Liver (tissue), 9 donors: ENCODE data around the gene INSR. TPM values are rescaled to one million over a fixed set of nuclear protein-coding genes. Genes with fewer than 3 reads are reported as not detected.

Experiments
- DNase-seq: peaks from one replicate; pipeline ENCODE4 v3.0.0-alpha.2; 2017; ENCODE audit warnings: low spot score
- H3K27ac ChIP-seq, 2 donors: one replicate each; pipeline ENCODE4 v1.7.0; 2013; ENCODE audit warnings: inconsistent platforms in 2 of 2, low read length in 2 of 2, control low read depth in 1 of 2, low read depth in 1 of 2, mild to moderate bottlenecking in 1 of 2
- H3K27me3 ChIP-seq, 4 donors: one replicate each; pipeline versions ENCODE4 v1.6.1 to v1.7.0; 2013; ENCODE audit warnings: low read length in 3 of 4, inconsistent platforms in 1 of 4, mild to moderate bottlenecking in 1 of 4, moderate library complexity in 1 of 4; ENCODE audit not compliant: control insufficient read depth in 4 of 4, insufficient read depth in 4 of 4
- H3K36me3 ChIP-seq, 4 donors: one replicate each; pipeline versions ENCODE4 v1.6.1 to v1.7.0; 2013; ENCODE audit warnings: low read length in 3 of 4, mild to moderate bottlenecking in 3 of 4, low read depth in 1 of 4, moderate library complexity in 1 of 4; ENCODE audit not compliant: control insufficient read depth in 4 of 4, insufficient read depth in 3 of 4
- H3K4me1 ChIP-seq, 4 donors: one replicate each; pipeline versions ENCODE4 v1.6.1 to v1.7.0; 2013; ENCODE audit warnings: low read length in 3 of 4, mild to moderate bottlenecking in 3 of 4, moderate library complexity in 1 of 4; ENCODE audit not compliant: control insufficient read depth in 4 of 4, insufficient read depth in 4 of 4
- H3K4me3 ChIP-seq, 3 donors: one replicate each; pipeline versions ENCODE4 v1.6.1 to v1.7.0; 2013; ENCODE audit warnings: low read length in 3 of 3, control low read depth in 1 of 3, low read depth in 1 of 3, mild to moderate bottlenecking in 1 of 3
- H3K9ac ChIP-seq, 2 donors: one replicate each; pipeline ENCODE4 v1.7.0; 2013; ENCODE audit warnings: low read length in 2 of 2, mild to moderate bottlenecking in 2 of 2, moderate library complexity in 2 of 2, control low read depth in 1 of 2, low read depth in 1 of 2
- H3K9me3 ChIP-seq, 4 donors: one replicate each; pipeline versions ENCODE4 v1.6.1 to v1.7.0; 2013; ENCODE audit warnings: low read length in 3 of 4; ENCODE audit not compliant: control insufficient read depth in 4 of 4
- ATF3 ChIP-seq: IDR thresholded peaks from 2 replicates; pipeline ENCODE4 v1.6.1; 2016; ENCODE audit warnings: antibody characterized with exemption
- CTCF ChIP-seq: fragments of 150-350 bp; IDR thresholded peaks from 2 replicates; pipeline ENCODE4 v1.5.1; 2017; ENCODE audit warnings: improper control_type of control experiment, low read depth, low read length; ENCODE audit not compliant: missing input control
- EGR1 ChIP-seq, 2 donors: IDR thresholded peaks; 2 replicates each; pipeline ENCODE4 v1.6.1; 2016 to 2018; ENCODE audit warnings: antibody characterized with exemption in 2 of 2, low read depth in 2 of 2
- FOXA1 ChIP-seq: IDR thresholded peaks from 2 replicates; pipeline ENCODE4 v1.6.1; 2016; ENCODE audit warnings: antibody characterized with exemption
- FOXA2 ChIP-seq: IDR thresholded peaks from 2 replicates; pipeline ENCODE4 v1.6.1; 2016; ENCODE audit warnings: antibody characterized with exemption
- GABPA ChIP-seq, 2 donors: IDR thresholded peaks in 1 of 2; conservative IDR thresholded peaks in 1 of 2; 2 replicates each; pipeline ENCODE4 v1.6.1; 2016; ENCODE audit warnings: antibody characterized with exemption in 2 of 2, mild to moderate bottlenecking in 1 of 2, moderate library complexity in 1 of 2
- HNF4A ChIP-seq, 2 donors: conservative IDR thresholded peaks; 2 replicates each; pipeline ENCODE4 v1.6.1; 2016; ENCODE audit warnings: antibody characterized with exemption in 2 of 2, mild to moderate bottlenecking in 2 of 2
- HNF4G ChIP-seq: IDR thresholded peaks from 2 replicates; pipeline ENCODE4 v1.6.1; 2016; ENCODE audit warnings: antibody characterized with exemption
- JUND ChIP-seq, 2 donors: IDR thresholded peaks; 2 replicates each; pipeline ENCODE4 v1.6.1; 2016; ENCODE audit warnings: antibody characterized with exemption in 2 of 2
- MAX ChIP-seq: IDR thresholded peaks from 2 replicates; pipeline ENCODE4 v1.6.1; 2016; ENCODE audit warnings: antibody characterized with exemption
- NR2F2 ChIP-seq: IDR thresholded peaks from 2 replicates; pipeline ENCODE4 v1.6.1; 2016; ENCODE audit warnings: antibody characterized with exemption
- RAD21 ChIP-seq, 2 donors: IDR thresholded peaks; 2 replicates each; pipeline ENCODE4 v1.6.1; 2016; ENCODE audit warnings: antibody characterized with exemption in 2 of 2, mild to moderate bottlenecking in 2 of 2
- REST ChIP-seq: IDR thresholded peaks from 2 replicates; pipeline ENCODE4 v1.6.1; 2016; ENCODE audit warnings: antibody characterized with exemption, mild to moderate bottlenecking
- RXRA ChIP-seq, 2 donors: IDR thresholded peaks; 2 replicates each; pipeline ENCODE4 v1.6.1; 2017 to 2018; ENCODE audit warnings: antibody characterized with exemption in 2 of 2, mild to moderate bottlenecking in 1 of 2
- SP1 ChIP-seq: IDR thresholded peaks from 2 replicates; pipeline ENCODE4 v1.6.1; 2018; ENCODE audit warnings: antibody characterized with exemption, mild to moderate bottlenecking
- TAF1 ChIP-seq: conservative IDR thresholded peaks from 2 replicates; pipeline ENCODE4 v1.6.1; 2016; ENCODE audit warnings: antibody characterized with exemption, mild to moderate bottlenecking
- YY1 ChIP-seq: IDR thresholded peaks from 2 replicates; pipeline ENCODE4 v1.6.1; 2016; ENCODE audit warnings: antibody characterized with exemption, mild to moderate bottlenecking
- ZBTB33 ChIP-seq: IDR thresholded peaks from 2 replicates; pipeline ENCODE4 v1.6.1; 2016; ENCODE audit warnings: antibody characterized with exemption
- WGBS: extraction: QIAGEN DNeasy Blood & Tissue Kit; methylation state at CpG from one replicate; pipeline ENCODE4 v1.1.7; 2013; 5-methylcytosine and 5-hydroxymethylcytosine counted together
- polyA plus RNA-seq, 2 donors: library from polyadenylated mRNA; stranded (reverse) in 1 of 2; unstranded in 1 of 2; fragments of 200-250 nt in 1 of 2; fragments of >200 nt in 1 of 2; fragmentation: Nextera tagmentation in 1 of 2; extraction: Ambion mirVana in 1 of 2; gene quantifications; one replicate each; pipeline versions ENCODE4 v1.2.1 to v1.2.3, GENCODE V29; 2013 to 2015
- total RNA-seq, 2 donors: library from RNA; depleted of rRNA; stranded (reverse); fragments of >200 nt; gene quantifications; one replicate each; pipeline ENCODE4 v1.2.3, GENCODE V29; 2014
- donor health status: healthy.
- donor health status: healthy.
- donor health status: healthy.
- donor health status: healthy.
- donor health status: healthy.

Gene INSR
- total and polyA plus RNA-seq, 4 donors = 16.5 to 97.5 (median 50.8) TPM

- peak; percentile 79 to 88 for TF ChIP-seq RXRA (IDR thresholded peaks at IDR 0.05)
- peak; percentile 94 for TF ChIP-seq SP1
- TF ChIP-seq EGR1 (IDR thresholded peaks at IDR 0.05; ENCODE audit: low read depth in 2 of 2) = peak; percentile 21 to 59
- peak; percentile 46 for TF ChIP-seq REST
- TF ChIP-seq JUND (IDR thresholded peaks at IDR 0.05) = peak; percentile 78 to 95
- no peak for TF ChIP-seq FOXA2
- TF ChIP-seq TAF1 = no peak
- TF ChIP-seq FOXA1 = peak; percentile 46
- peak in 1 of 2 donors; percentile 49 for TF ChIP-seq GABPA (IDR thresholded peaks at IDR 0.05 in 1 of 2, conservative IDR thresholded peaks at IDR 0.05 in 1 of 2)
- TF ChIP-seq YY1 = peak; percentile 75
- peak; percentile 44 for TF ChIP-seq NR2F2
- TF ChIP-seq ZBTB33 = peak; percentile 70
- TF ChIP-seq HNF4G = peak; percentile 96
- TF ChIP-seq CTCF = no peak
- TF ChIP-seq ATF3 = no peak
- TF ChIP-seq RAD21 (IDR thresholded peaks at IDR 0.05) = peak; percentile 41 to 57
- peak; percentile 68 for TF ChIP-seq MAX
- peak; percentile 98 to 99 for TF ChIP-seq HNF4A (conservative IDR thresholded peaks at IDR 0.05)
- Histone ChIP-seq H3K27me3 (no peaks in the 10 kb centered on the region), H3K27ac (peak overlapping the region; percentile 65 to 79), H3K36me3 (no peaks in the 10 kb centered on the region), H3K4me3 (peak overlapping the region in 1 of 3 donors; percentile 28), H3K9ac (no peak overlapping the region), H3K4me1 (peaks cover 0 to 48% (median 31%) of the 10 kb centered on the region in 4 donors), H3K9me3 (no peaks in the 10 kb centered on the region)
- no peak for DNase-seq
- WGBS = 30% methylated on average over 14 of the region's 14 CpGs
These were observed 94.3 kb downstream of the INSR start for GRCh38 chr19:7199613-7200533.
